PC-3 (cell line): ENCODE data around the gene MAB21L2. TPM values are rescaled to one million over a fixed set of nuclear protein-coding genes. Genes with fewer than 3 reads are reported as not detected.
"Not testable (repeated sequence)": the region's sequence is repeated elsewhere in the genome, so short reads cannot be mapped to it uniquely, and the experiment has no call there.

Experiments used
- ATAC-seq: fragments of 200-7000 bp; cut with Tn5 transposase; 2 replicates; pipeline ENCODE4 v1.9.1; 2020; ENCODE audit warnings: mild to moderate bottlenecking, moderate library complexity
- BruUV-seq: library from RNA; stranded (reverse); fragments of 400-500 nt; replicated peaks from 2 replicates; lab custom pipeline; 2021; lab: Mats Ljungman, UMichigan
- CTCF ChIA-PET: fragments of 300-600 bp; sonication (Branson Sonifier 250); formaldehyde crosslinking; loops from one replicate; lab custom pipeline; 2022; ENCODE audit warnings: antibody characterized with exemption; lab: Charles Lee
- POLR2A ChIA-PET: fragments of 300-600 bp; sonication (Branson Sonifier 250); formaldehyde crosslinking; loops from one replicate; lab custom pipeline; 2022; ENCODE audit warnings: antibody characterized with exemption; ENCODE audit not compliant: unreplicated experiment; lab: Charles Lee
- DNase-seq: peaks from one replicate; pipeline ENCODE4 v3.0.0-alpha.2; 2015
- H2AFZ ChIP-seq: fragments of 300-600 bp; sonication (generic); 2 replicates; pipeline ENCODE4 v1.6.0; 2016; ENCODE audit warnings: antibody characterized with exemption, low read length
- H3F3A ChIP-seq: fragments of 300-600 bp; sonication (generic); one replicate; pipeline ENCODE4 v1.6.0; 2017; ENCODE audit warnings: antibody characterized with exemption, low read length, control low read depth, mild to moderate bottlenecking; ENCODE audit not compliant: unreplicated experiment
- H3K27ac ChIP-seq: fragments of 300-600 bp; sonication (generic); 2 replicates; pipeline ENCODE4 v1.5.1; 2016; ENCODE audit warnings: mild to moderate bottlenecking, low read length
- H3K27me3 ChIP-seq: fragments of 300-600 bp; sonication (generic); 2 replicates; pipeline ENCODE4 v1.6.1; 2016; ENCODE audit warnings: low read length, mixed read lengths
- H3K36me3 ChIP-seq: fragments of 300-600 bp; sonication (generic); 2 replicates; pipeline ENCODE4 v1.6.1; 2016; ENCODE audit warnings: low read depth, mixed run types, low read length, mixed read lengths
- H3K4me1 ChIP-seq: fragments of 300-600 bp; sonication (generic); 2 replicates; pipeline ENCODE4 v1.5.1; 2016; ENCODE audit warnings: low read length; ENCODE audit not compliant: insufficient read depth
- H3K4me2 ChIP-seq: fragments of 300-600 bp; sonication (generic); 2 replicates; pipeline ENCODE4 v1.6.0; 2016; ENCODE audit warnings: low read length
- H3K4me3 ChIP-seq: fragments of 300-600 bp; sonication (generic); 2 replicates; pipeline ENCODE4 v1.5.1; 2016; ENCODE audit warnings: mild to moderate bottlenecking, low read length, mixed read lengths
- H3K79me2 ChIP-seq: fragments of 300-600 bp; sonication (generic); 2 replicates; pipeline ENCODE4 v1.6.1; 2017; ENCODE audit warnings: low read length, mixed read lengths
- H3K9ac ChIP-seq: fragments of 300-600 bp; sonication (generic); 2 replicates; pipeline ENCODE4 v1.6.0; 2016; ENCODE audit warnings: mild to moderate bottlenecking, low read length
- H3K9me2 ChIP-seq: fragments of 300-600 bp; sonication (generic); replicated peaks from 2 replicates; pipeline ENCODE4 v1.6.1; 2016; ENCODE audit warnings: mixed run types, low read length, mixed read lengths
- H3K9me3 ChIP-seq: fragments of 300-600 bp; sonication (generic); 2 replicates; pipeline ENCODE4 v1.6.1; 2016; ENCODE audit warnings: low read length, mixed read lengths
- H4K20me1 ChIP-seq: fragments of 300-600 bp; sonication (generic); 2 replicates; pipeline ENCODE4 v1.6.1; 2016; ENCODE audit warnings: low read length, mixed read lengths
- CTCF ChIP-seq: fragments of 300-600 bp; sonication (generic); conservative IDR thresholded peaks from 2 replicates; pipeline ENCODE4 v1.5.1; 2017; ENCODE audit warnings: antibody characterized with exemption, low read depth, mild to moderate bottlenecking, low read length
- EZH2 ChIP-seq: fragments of 300-600 bp; sonication (generic); IDR thresholded peaks from one replicate; pipeline ENCODE4 v1.6.1; 2017; ENCODE audit warnings: antibody characterized with exemption, mild to moderate bottlenecking, low read length; ENCODE audit not compliant: unreplicated experiment
- EZH2phosphoT487 ChIP-seq: fragments of 300-600 bp; sonication (generic); IDR thresholded peaks from 2 replicates; pipeline ENCODE4 v1.6.1; 2018; ENCODE audit warnings: mild to moderate bottlenecking, antibody characterized with exemption, low read length, borderline replicate concordance
- intact Hi-C: fragments of 100-400 bp; cut with micrococcal nuclease; formaldehyde crosslinking; loops from 2 replicates; pipeline ENCODE4 v1.9.0; 2023
- total RNA-seq: library from RNA; depleted of rRNA; stranded (reverse); fragments of >200 nt; gene quantifications from 2 replicates; pipeline ENCODE4 v1.2.3, GENCODE V29; 2014

Gene MAB21L2
- total RNA-seq, 1 experiment from 2014 or later = not detected

- no peak overlapping the region for H3K27ac ChIP-seq
- H3K4me3 ChIP-seq = no peak overlapping the region
- H3K9me3 ChIP-seq = no peaks in the 10 kb centered on the region
- CTCF ChIA-PET = no interaction called here
- ATAC-seq (no peak), DNase-seq (no peak)
- intact Hi-C loops = no loop called here
- H3K9ac ChIP-seq = no peak overlapping the region
- no TSS peak for BruUV-seq
- H3K4me2 ChIP-seq = no peak overlapping the region
- H3K4me1 ChIP-seq = no peaks in the 10 kb centered on the region; the same call in 1 of the 2 replicates
- no peaks in the 10 kb centered on the region for H3K79me2 ChIP-seq
- no peaks in the 10 kb centered on the region for H3K36me3 ChIP-seq
- POLR2A ChIA-PET = no interaction called here
- H2AFZ ChIP-seq = no peak overlapping the region
- no peaks in the 10 kb centered on the region for H3K27me3 ChIP-seq
- no peaks in the 10 kb centered on the region for H4K20me1 ChIP-seq
- H3F3A ChIP-seq = no peaks in the 10 kb centered on the region
- TF ChIP-seq CTCF (no peak), EZH2phosphoT487 (no peak), EZH2 (no peak)
- no peaks in the 10 kb centered on the region for H3K9me2 ChIP-seq
These were observed 38.9 kb upstream of the MAB21L2 start for GRCh38 chr4:150543042-150543441.

- no peaks in the 10 kb centered on the region for H3K36me3 ChIP-seq
- DNase-seq = no peak
- H4K20me1 ChIP-seq = no peaks in the 10 kb centered on the region
- no peak overlapping the region for H3K27ac ChIP-seq
- no TSS peak for BruUV-seq
- no peak overlapping the region for H3K9ac ChIP-seq
- intact Hi-C loops = no loop called here
- TF ChIP-seq EZH2phosphoT487 = no peak
- no peak for TF ChIP-seq EZH2
- no peak for TF ChIP-seq CTCF
- H3K27me3 ChIP-seq = no peaks in the 10 kb centered on the region
- H3K4me2 ChIP-seq = no peak overlapping the region
- no peak overlapping the region for H2AFZ ChIP-seq
- no peak for ATAC-seq
- no peaks in the 10 kb centered on the region for H3K79me2 ChIP-seq
- no peak overlapping the region for H3K4me3 ChIP-seq
- H3K9me3 ChIP-seq = no peaks in the 10 kb centered on the region
- H3K9me2 ChIP-seq = no peaks in the 10 kb centered on the region
- POLR2A ChIA-PET = no interaction called here
- CTCF ChIA-PET = no interaction called here
- H3K4me1 ChIP-seq = no peaks in the 10 kb centered on the region; the same call in 1 of the 2 replicates
- no peaks in the 10 kb centered on the region for H3F3A ChIP-seq
These were observed 35.7 kb upstream of the MAB21L2 start for GRCh38 chr4:150546286-150546685.

- Histone ChIP-seq H3K27ac (no peak overlapping the region), H3K9me3 (no peaks in the 10 kb centered on the region), H2AFZ (no peak overlapping the region), H3K4me2 (no peak overlapping the region), H3K4me1 (no peaks in the 10 kb centered on the region), H3K4me3 (no peak overlapping the region), H4K20me1 (no peaks in the 10 kb centered on the region), H3K36me3 (no peaks in the 10 kb centered on the region), H3K9ac (no peak overlapping the region), H3K27me3 (no peaks in the 10 kb centered on the region), H3K9me2 (no peaks in the 10 kb centered on the region), H3K79me2 (no peaks in the 10 kb centered on the region), H3F3A (no peaks in the 10 kb centered on the region)
- no peak for ATAC-seq
- DNase-seq = no peak
- ChIA-PET CTCF (no interaction called here), POLR2A (no interaction called here)
- intact Hi-C loops = no loop called here
- TF ChIP-seq CTCF = no peak
- no peak for TF ChIP-seq EZH2phosphoT487
- no peak for TF ChIP-seq EZH2
- BruUV-seq = no TSS peak
These were observed 34.7 kb upstream of the MAB21L2 start for GRCh38 chr4:150547154-150547838.

- H3K4me1 ChIP-seq, DNase-seq, H3K36me3 ChIP-seq, H4K20me1 ChIP-seq, H3K9me3 ChIP-seq, H3K9me2 ChIP-seq, H3K27ac ChIP-seq, H2AFZ ChIP-seq, CTCF ChIA-PET, H3K4me3 ChIP-seq, H3F3A ChIP-seq, H3K9ac ChIP-seq, H3K27me3 ChIP-seq, intact Hi-C loops, ATAC-seq, H3K4me2 ChIP-seq, BruUV-seq, H3K79me2 ChIP-seq: not testable (repeated sequence)
- POLR2A ChIA-PET = interaction anchor here (0.7 kb wide), 1 partner anchor 12 kb away, joined by 3 read pairs; no protein-coding TSS in a partner anchor
These were observed 24.1 kb upstream of the MAB21L2 start for GRCh38 chr4:150557811-150558210.
